DMS 273 treated with DMSO at 0.1 percent for 48 hours (cell line): ENCODE results near the gene RNF5.
"Not testable (repeated sequence)": the region's sequence is repeated elsewhere in the genome, so short reads cannot be mapped to it uniquely, and the experiment has no call there.

ENCODE experiments used
- DNase-seq: peaks from one replicate; lab custom pipeline; 2025; lab: John Stamatoyannopoulos, UW

RNF5 gene

GRCh38 chr6:32189742-32190053, 11.5 kb downstream of the RNF5 start:
- DNase-seq: no peak

GRCh38 chr6:32190054-32190851, 12.0 kb downstream of the RNF5 start, which contains the start of gene PBX2:
TSS of gene PBX2 (minus strand) at chr6:32190202. CDS start at chr6:32189915, 287 bp downstream.
- DNase-seq: peak; percentile 68

- DNase-seq: no peak
These were observed 12.9 kb downstream of the RNF5 start for GRCh38 chr6:32190911-32191677.

- DNase-seq: no peak
These were observed 13.7 kb downstream of the RNF5 start for GRCh38 chr6:32191696-32192607.

- no peak for DNase-seq
These were observed 14.4 kb downstream of the RNF5 start, which contains the start of gene GPSM3 for GRCh38 chr6:32192608-32193039. TSS of gene GPSM3 (minus strand) at chr6:32192643. CDS start at chr6:32192513, 130 bp downstream.

- DNase-seq: not testable (repeated sequence)
These were observed 14.9 kb downstream of the RNF5 start for GRCh38 chr6:32193096-32193495.

GRCh38 chr6:32194388-32194787, 16.2 kb downstream of the RNF5 start:
- no peak for DNase-seq

- DNase-seq: peak; percentile 34
These were observed 16.8 kb downstream of the RNF5 start for GRCh38 chr6:32194825-32195651.

GRCh38 chr6:32195652-32195901, 17.4 kb downstream of the RNF5 start:
- peak; percentile 97 for DNase-seq

GRCh38 chr6:32195902-32196681, 17.9 kb downstream of the RNF5 start:
- no peak for DNase-seq

- no peak for DNase-seq
These were observed 18.7 kb downstream of the RNF5 start for GRCh38 chr6:32196682-32197616.

GRCh38 chr6:32198345-32198696, 20.1 kb downstream of the RNF5 start:
- DNase-seq: no peak

- no peak for DNase-seq
These were observed 20.7 kb downstream of the RNF5 start for GRCh38 chr6:32198866-32199265.

GRCh38 chr6:32200711-32201475, 22.7 kb downstream of the RNF5 start:
- DNase-seq: no peak

- no peak for DNase-seq
These were observed 24.0 kb downstream of the RNF5 start for GRCh38 chr6:32202186-32202585.

GRCh38 chr6:32203426-32204267, 25.4 kb downstream of the RNF5 start:
- DNase-seq: no peak

- no peak for DNase-seq
These were observed 26.1 kb downstream of the RNF5 start for GRCh38 chr6:32204268-32204715.

GRCh38 chr6:32208996-32209395, 30.8 kb downstream of the RNF5 start:
- no peak for DNase-seq
